Dedifferentiated amniotic fluid mesenchymal stem cell (primary cell): ENCODE measurements around the gene ALDOA.
"Not testable (repeated sequence)": the region's sequence is repeated elsewhere in the genome, so short reads cannot be mapped to it uniquely, and the experiment has no call there.

Experiments
- DNase-seq: peaks from one replicate; pipeline ENCODE4 v3.0.0-alpha.2; 2016; ENCODE audit errors: extremely low spot score

The ALDOA gene

DNA sequence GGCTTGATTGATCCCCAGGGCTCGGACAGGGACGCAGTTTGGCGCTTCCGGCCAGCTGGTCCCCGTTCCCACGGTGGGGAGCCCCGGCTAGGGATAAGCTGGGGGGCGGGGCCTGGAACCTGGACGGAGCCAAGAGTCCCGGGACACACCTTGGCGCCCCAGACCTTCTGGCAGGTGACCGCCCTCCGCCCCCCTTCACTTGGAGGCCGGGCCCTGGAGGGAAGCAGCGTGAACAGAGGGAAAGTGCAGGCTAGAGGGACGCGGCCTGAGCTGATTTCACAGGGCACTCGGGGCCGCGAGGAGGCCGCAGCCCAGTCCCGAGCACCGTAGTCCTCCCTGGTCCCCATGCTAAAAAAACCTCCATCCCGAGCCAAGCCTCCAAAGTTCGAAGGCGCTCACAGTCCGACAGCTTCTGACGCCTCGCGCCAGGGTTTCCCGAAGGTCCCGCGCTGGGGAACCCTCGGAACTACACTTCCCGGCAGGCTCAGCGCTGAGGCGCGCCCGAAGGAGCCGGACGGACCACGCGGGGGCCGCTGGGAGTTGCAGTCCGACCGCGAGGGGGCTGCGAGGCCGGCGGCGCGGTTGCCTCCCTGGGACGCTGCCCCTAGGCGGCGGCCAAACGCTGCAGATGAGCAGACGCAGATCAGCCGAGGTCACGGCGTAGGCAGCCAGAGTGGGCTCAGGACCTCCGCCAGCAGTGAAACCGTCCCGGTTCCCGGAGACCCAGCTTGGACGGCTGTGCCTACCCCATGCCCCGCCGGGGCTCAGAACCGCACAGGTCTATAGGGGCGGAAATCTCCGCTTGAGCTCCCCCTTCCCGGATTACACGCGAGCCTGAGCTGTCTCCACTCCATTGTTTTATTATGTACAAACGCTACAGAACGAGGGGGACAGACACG, 26.2 kb downstream of the ALDOA start, which contains the start of gene TBX6:
TBX6 (minus strand) TSS at position 451 of the 899 bp plus-strand sequence. CDS start 731 bp downstream, outside the sequence.
- DNase-seq = peak; percentile 82

DNA sequence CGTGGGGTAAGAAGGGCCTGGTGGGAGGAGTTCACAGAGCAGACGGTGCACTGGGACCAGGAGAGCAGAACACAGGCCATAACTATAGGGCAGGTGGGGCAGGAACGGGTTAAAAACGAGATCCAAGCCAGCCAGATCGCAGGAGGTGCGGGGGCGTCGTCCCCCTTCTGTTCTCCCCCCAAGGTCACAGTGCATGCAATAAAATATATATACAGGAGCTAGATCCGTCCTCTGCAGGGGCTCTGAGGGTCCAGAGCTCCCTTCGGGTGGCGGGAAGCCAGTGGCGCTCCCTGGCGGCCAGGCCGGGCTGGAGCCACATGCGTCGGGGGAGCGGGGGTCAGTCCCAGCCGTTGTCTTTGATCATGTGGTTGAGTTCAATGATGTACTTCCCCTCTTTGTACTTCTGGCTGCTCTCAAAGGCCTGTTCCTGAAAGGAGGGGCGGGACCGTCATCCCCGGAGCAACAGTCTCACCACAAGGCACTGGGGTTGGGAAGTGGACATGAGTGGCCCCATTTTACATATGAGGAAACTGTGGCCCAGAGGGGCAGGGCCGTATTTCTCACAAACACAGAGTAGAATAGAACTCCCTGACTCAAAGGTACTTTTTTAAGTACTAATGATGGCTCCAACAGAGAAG, 26.9 kb downstream of the ALDOA start:
- DNase-seq = no peak

DNA sequence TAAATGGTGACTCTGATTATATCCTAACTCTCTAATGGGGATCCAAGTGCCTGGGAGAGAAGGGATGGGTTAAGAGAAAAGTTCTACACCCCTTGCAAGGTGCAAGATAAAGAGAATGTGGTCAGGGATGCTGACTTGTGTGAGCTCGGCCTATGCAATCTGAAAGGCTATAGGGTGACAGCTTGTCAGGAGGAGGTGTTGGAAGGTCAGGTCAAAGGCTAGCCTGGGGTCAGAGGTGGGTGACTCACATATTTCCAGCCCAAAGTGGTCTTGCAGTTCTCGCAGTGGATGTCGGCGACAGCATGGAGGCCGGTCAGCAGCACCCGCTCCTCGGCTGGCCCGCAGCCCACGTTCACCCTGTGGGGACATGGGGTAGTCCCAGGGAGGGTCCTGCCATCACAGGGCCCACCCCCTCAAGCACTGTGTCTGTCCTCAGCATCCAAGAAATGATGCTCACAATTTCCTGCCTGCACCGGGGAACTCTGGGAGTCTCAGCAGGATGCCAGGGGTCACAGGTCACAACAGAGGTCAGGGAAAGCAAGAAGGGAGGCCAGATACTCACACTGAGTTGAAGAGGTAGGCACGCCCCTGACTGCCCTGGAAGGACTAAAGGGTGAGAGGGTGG, 29.1 kb downstream of the ALDOA start:
- DNase-seq = no peak

DNA sequence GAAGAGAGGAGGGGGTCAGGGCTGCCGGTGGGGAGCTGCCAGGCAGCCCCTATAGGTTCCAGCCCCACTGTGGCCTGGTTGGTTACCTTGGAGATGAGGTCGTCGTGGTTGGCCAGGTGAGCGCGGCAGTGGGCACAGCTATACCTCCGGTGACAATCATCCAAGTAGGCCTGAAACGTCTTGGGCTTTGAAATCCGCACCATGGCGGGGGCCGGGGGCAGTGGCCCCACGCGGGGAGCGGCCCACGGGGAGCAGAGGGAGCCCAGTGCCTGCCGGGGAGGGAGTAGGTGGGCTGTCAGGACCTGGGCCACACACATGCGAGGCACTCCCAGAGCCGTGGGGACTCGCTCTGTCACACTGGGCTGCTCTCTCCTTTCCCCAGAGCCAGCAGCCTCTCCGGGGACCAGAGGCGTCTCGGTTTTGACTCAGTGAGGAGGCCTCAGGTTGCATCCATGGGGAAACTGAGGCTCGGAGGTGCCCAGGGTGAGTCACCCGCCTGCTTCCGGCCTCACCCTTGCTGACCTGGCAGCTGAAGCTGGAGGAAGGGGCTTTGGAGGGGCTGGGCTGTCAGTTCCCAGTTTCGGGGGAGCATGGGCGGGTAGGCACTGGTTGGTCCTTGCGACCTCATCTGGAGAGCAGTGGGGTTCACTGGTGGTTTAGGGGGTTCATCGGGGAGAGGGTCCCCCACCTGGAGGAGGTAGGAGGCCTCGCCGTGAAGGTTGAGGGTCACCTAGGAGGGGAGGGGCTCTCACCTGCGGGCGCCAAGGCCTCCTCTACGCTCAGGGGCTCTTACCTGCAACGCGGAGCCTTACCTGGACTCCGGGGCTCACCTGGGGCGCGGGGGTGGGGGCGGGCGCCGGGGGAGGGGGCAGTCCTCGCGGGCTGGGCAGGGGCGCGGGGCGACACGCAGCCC, 29.9 kb downstream of the ALDOA start:
- DNase-seq = no peak

DNA sequence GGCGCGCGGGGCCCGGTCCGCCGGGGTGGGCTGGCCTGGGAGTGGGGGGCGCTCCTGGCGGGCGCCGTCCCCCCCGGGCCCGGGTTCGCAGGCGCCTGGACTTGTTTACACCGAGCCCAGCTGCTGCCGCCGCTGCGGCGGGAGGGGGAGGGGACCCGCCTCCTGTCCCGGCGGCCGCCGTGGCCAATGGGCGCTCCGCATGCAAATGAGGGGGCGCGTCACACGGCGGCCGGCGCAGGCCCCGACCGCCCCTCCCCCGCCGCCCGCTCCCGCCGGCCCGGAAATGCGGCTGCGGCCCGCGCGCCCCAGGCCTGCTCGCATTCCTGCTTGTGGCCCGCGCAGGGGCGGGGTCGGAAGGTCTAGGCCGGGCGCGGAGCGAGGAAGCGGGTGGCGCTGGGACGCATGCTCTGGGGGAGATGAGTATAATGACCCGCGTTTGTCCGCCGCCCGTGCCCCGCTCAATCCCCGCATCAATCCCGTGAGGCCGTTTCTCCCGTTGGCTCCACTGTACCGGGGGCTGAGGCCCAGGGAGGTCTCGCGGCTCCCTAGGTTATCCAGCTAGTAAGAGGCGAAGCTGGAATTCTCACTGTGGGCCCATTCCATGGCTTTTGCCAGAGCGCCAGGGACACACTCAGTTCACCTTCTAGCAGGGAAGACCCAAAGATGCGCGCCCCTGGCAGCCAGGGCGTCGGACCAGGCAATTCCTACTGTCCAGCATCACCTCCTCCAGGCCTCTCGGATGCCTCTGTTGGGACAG, 30.7 kb downstream of the ALDOA start, which contains the start of gene YPEL3:
YPEL3 (minus strand) TSS at position 109 of the 757 bp plus-strand sequence. CDS start 731 bp downstream, outside the sequence.
- DNase-seq = peak; percentile 57

DNA sequence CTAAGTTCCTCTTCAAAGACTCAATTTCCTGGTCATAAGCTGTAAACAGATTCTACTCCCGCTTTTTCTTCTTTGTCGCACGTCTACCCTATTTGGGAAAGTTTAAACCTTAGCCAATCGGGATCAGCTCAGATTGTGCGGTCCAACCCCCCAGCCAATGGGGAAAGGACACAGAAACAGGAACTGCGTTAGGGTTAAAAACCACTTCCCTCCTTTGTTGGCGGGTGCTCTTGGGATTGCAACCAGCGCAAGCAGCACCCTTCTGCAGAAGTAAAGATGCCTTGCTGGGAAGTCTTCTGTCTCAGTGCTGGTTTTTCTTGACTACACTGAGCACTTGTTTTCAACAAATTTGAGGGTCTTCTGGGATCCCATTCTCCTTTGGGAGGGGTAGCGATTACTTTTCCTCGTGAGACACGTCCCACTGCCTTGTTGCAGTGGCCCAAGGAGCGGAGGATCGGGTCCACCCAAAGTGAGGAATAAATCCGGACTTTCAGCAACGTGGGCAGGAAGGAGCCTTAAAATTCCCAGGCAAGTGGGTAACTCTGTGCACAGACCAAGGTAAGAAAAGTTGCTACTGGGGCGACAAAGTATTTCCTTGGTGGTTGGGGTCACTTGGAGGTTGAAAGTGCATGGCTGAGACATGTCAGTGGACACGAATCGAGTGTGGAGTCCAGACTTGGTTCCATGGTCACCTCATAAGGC, 31.5 kb downstream of the ALDOA start:
- DNase-seq = no peak

DNA sequence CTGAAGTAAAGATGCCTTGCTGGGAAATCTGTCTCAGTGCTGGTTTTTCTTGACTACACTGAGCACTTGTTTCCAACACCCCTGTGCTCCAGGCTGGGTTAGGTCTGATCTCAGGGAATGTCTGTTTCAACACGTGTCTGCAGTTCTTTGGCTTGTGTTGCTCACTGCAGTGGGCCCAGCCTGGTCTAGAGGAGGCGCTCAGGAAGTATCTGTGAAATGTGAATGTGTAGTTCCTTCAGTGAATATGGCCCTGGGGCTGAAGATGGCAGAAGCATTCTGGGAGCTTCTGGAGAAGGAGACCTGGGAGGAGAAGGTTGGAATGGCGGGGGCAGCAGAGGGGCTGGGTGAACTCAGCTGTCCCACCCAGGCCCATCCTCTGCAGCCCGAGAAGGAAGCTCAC, 38.5 kb downstream of the ALDOA start:
- no peak for DNase-seq

DNA sequence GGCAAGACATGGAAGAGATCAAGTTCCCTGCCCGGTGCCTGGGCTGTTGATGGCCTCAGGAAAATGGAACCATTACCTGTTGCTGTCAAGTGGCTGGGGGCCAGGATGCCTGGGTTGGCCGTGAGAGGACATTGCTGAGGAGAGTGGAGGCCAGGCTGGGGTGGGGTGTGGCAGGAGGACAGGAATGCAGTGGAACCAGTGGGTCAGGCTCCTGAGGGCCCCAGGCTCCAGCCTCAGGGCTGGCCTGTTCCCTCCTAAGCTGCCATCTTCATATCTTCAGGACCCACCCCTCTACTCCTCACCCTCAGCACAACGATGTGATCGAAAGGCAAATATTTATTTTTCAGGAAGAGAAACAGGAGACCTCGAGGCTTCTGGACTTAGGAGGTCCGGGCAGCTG, 38.9 kb downstream of the ALDOA start:
- DNase-seq = no peak

DNA sequence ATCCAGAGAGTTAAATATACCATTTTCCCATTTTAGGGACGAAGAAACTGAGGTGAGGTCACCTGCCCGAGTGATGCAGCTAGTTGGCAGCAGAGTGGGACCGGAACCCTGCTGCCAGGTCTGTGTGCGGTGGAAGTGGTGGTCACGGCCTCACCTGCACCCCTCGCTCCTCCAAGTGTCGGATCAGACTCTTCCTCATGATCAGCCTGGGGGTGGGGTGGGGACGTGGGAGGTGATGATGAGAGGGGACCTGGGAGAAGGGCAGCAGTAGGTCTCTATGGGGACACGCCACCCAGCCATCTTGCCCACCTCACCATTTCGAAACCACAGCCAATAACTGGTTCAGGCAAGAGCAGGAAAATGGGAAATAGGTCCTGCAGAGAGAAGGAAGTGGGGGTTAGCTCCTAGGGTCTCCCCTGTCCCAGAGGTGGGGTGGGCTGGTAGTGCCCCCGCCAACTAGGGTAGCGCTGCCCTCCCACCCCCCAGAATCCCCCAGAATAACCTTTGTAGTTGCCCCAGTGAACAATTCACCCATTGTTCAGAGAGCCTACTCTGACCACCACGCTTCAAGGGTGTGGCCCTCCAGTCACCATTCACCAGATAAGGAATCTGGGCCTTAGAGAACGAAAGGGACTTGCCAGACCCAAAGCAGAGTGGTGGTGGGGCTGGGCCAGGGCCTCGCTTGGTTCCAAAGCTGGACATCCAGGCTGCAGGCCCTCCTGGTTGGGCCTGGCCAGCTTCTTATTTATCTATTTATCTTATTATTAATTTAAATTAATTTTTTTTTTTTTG, 42.7 kb downstream of the ALDOA start:
- no peak for DNase-seq

DNA sequence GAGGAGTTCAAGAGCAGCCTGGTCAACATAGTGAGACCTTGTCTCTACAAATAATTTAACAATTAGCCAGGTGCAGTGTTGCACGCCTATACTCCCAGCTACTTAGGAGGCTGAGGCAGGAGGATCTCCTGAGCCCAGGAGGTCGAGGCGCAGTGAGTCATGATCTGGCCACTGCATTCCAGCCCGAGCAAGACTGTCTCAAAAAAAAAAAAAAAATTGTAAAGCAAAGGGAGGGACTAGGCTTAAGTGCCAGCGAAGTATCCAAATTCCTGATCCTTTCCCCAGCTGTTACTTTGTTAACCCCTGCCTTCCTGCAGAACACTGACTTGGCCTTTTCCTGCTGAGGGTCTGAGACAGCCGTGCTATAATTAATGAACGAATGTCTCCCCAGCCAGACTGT, 45.1 kb downstream of the ALDOA start:
- no peak for DNase-seq

DNA sequence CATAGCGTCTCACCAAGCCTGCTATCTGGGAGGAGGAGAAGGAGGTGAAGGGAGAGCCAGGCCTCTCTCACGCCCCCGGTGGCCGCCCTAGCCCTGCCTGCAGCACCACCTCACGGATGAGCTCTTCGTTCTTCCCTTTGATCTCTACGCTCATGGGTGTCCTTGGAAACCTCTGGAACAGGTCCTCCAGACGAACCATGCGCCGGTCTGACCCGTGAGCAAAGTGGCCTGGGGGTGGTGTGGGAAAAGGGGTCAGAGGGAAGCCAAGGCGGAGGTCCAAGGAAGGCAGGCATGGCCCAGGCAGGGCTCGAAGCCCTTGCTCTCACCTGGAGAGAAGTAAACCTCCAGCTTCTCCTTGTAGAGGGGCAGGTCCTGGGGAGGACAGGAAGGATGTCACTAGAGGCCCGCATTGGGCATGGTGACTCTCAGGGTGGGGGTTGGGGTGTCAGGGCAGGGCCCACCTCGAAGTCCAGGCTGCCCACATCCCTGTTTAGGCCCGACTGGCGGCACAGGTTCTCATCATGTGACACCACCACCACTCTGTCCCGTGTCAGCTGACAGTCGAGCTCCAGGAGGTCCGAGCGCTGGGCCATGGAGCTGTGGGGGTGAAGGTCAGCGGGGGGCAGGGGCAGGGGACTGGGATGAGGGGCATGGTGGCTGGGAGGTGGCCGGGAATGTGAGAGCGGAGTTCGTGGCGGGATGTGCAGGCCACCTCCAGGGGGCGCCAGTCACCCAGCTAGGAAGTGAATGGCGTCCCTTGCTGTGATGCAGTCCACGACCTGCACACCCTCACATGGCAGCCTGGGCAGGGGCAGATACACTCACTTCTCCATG, 46.9 kb downstream of the ALDOA start:
- DNase-seq = no peak

DNA sequence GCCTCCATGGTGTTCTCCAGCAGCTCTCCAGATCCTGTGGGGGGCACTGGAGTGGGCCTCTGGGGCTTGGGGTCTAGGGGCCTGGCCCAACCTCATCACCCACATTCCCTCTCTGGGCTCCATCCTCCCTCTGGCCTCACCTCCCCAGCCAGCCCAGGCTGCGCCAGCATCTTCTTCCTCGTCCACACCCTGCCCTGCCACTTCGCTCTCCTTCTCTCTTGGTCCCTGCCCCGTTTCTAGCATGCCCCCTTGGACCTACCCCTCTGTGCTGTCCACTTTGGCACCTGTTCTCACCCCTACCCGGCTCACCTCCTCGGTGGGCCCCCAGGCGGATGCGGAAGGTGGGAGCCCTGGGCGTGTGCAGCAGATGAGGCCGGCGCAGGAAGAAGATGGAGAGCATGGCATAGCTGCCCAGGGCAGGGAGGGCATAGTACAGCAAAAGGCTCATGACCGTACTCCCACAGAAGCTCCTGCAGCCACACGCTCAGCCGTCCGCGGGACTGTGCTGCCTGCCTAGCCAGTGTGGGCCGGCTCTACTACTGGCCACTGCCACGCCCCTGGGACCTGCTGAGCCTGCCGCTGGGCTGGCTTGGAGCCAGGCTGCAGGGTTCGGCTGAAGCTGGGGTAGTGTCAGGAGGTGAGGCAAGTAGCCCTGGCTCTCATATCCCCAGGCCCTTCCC, 47.6 kb downstream of the ALDOA start, which contains the start of gene GDPD3:
GDPD3 (minus strand) TSS at position 507 of the 680 bp plus-strand sequence; CDS start at position 448, 59 bp downstream.
- no peak for DNase-seq

DNA sequence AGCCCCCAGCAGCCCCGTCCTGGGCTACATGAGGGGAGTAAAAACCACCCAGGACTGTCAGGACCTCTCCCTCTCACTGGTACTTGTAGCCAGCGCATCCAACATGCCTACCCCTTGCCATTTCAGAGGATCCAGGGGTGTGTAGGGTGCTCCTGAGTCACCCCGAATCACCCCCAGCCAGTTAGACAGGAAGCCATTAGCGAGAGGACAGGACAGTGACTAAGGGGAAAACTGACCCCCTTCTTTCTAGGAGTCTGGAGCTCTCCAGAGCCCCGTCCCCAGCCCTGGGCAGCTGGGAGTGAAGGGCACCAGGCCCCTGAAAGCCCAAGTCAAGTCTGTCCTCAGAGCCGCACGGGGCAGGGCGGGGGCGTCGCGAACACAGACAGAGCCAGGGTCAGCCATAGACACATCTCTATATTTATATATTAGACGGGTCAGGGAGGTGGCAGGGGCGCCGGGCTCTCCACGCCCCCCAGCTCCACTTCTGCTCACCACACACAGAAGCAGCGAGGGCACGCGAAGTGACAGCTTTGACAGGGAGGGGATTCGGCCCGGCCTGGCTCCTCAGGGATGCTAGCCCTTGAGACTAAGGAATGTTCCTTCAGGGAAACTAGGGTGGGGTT, 48.3 kb downstream of the ALDOA start:
- DNase-seq = no peak

DNA sequence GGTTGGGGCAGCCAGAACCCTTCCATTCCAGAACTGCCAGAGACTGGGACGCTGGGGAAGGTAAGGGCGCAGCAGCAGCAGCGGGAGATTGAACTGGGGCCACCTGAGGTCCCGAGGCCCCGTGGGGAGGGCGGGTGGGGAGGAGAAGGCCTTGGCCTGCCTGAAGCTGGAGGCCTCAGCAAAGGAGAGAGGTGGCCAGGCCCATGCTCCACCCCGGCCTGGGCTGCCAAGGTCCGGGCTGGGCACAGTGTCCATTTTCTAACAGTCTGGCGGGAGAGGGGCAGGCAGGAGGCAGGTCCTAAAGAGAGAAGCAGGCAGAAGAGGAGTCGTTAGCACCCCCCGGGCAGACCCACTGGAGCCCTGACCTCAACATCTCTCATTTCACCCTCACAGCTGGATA, 48.9 kb downstream of the ALDOA start:
- no peak for DNase-seq

DNA sequence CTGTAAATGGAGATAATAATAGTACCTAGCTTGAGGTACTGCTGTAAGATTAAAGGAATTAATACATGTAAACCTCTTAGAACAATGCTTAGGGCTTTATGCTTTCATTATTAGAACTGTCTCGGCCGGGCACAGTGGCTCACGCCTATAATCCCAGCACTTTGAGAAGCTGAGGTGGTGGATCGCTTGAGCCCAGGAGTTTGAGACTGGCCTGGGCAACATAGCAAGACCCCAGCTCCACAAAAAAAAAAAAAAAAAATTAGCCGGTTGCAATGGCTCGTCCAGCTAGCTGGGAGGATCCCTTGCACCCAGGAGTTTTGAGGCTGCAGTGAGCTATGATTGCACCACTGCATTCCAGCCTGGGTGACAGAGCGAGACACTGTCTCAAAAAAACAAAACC, 49.3 kb downstream of the ALDOA start:
- not testable (repeated sequence) for DNase-seq

DNA sequence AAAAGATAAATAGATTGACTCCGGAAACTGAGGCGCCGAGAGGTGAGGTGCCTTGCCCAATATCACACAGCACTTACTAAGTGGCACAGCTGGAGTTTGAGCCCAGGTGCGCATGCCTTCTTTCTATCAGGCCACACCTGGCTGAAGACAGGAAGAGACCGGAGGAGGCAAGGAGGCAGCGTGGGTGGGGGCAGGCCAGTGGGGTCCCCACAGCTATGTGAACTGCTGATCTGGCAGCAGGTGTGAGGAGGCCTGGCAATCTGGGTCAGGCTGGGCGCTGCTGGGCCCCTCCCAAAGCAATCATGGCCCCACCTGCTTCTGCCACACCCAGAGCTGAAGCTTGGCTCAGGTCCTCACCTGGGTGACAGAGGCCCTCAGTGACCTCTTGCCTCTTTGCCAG, 49.7 kb downstream of the ALDOA start:
- DNase-seq = no peak
